Measurements from ENCODE around the gene PIGU. TPM values are rescaled to one million over a fixed set of nuclear protein-coding genes. Genes with fewer than 3 reads are reported as not detected.

Gene PIGU
- total RNA-seq, 1 donor from 2014 or later: 54.9 TPM

- no peak for TF ChIP-seq CTCF (conservative IDR thresholded peaks at IDR 0.05)
- Mint-ChIP-seq H3K4me3 (no peak overlapping the region), H3K27ac (ENCODE audit: unreplicated experiment) (no peak overlapping the region), H3K4me1 (peaks cover 12% of the 10 kb centered on the region), H3K27me3 (ENCODE audit: low read depth) (no peaks in the 10 kb centered on the region), H3K9me3 (no peaks in the 10 kb centered on the region), H3K36me3 (ENCODE audit: low read depth) (peaks cover 3% of the 10 kb centered on the region)
- no peak for DNase-seq (ENCODE audit: low read depth, low spot score)
These were observed 91.9 kb downstream of the PIGU start for GRCh38 chr20:34585019-34585418.

GRCh38 chr20:34583544-34583943, 93.3 kb downstream of the PIGU start:
- no peak overlapping the region for H3K4me3 Mint-ChIP-seq
- H3K27ac Mint-ChIP-seq (ENCODE audit: unreplicated experiment): no peak overlapping the region
- H3K36me3 Mint-ChIP-seq (ENCODE audit: low read depth): peaks cover 3% of the 10 kb centered on the region
- H3K9me3 Mint-ChIP-seq: no peaks in the 10 kb centered on the region
- no peak for DNase-seq (ENCODE audit: low read depth, low spot score)
- no peaks in the 10 kb centered on the region for H3K27me3 Mint-ChIP-seq (ENCODE audit: low read depth)
- H3K4me1 Mint-ChIP-seq: peaks cover 12% of the 10 kb centered on the region
- TF ChIP-seq CTCF (conservative IDR thresholded peaks at IDR 0.05): no peak

- Mint-ChIP-seq H3K4me3 (no peak overlapping the region), H3K9me3 (no peaks in the 10 kb centered on the region), H3K27me3 (ENCODE audit: low read depth) (no peaks in the 10 kb centered on the region), H3K4me1 (peaks cover 12% of the 10 kb centered on the region), H3K36me3 (ENCODE audit: low read depth) (peaks cover 3% of the 10 kb centered on the region), H3K27ac (ENCODE audit: unreplicated experiment) (no peak overlapping the region)
- TF ChIP-seq CTCF (conservative IDR thresholded peaks at IDR 0.05): no peak
- DNase-seq (ENCODE audit: low read depth, low spot score): no peak
These were observed 94.0 kb downstream of the PIGU start for GRCh38 chr20:34582911-34583310.

GRCh38 chr20:34582221-34582620, 94.7 kb downstream of the PIGU start:
- no peak for TF ChIP-seq CTCF (conservative IDR thresholded peaks at IDR 0.05)
- no peak overlapping the region for H3K27ac Mint-ChIP-seq (ENCODE audit: unreplicated experiment)
- H3K36me3 Mint-ChIP-seq (ENCODE audit: low read depth): no peaks in the 10 kb centered on the region
- no peaks in the 10 kb centered on the region for H3K27me3 Mint-ChIP-seq (ENCODE audit: low read depth)
- no peak for DNase-seq (ENCODE audit: low read depth, low spot score)
- H3K9me3 Mint-ChIP-seq: no peaks in the 10 kb centered on the region
- peaks cover 12% of the 10 kb centered on the region for H3K4me1 Mint-ChIP-seq
- H3K4me3 Mint-ChIP-seq: no peak overlapping the region

- Mint-ChIP-seq H3K36me3 (ENCODE audit: low read depth) (no peaks in the 10 kb centered on the region), H3K4me1 (peaks cover 12% of the 10 kb centered on the region), H3K27ac (ENCODE audit: unreplicated experiment) (peak overlapping the region; percentile 54), H3K4me3 (no peak overlapping the region), H3K9me3 (no peaks in the 10 kb centered on the region), H3K27me3 (ENCODE audit: low read depth) (no peaks in the 10 kb centered on the region)
- no peak for TF ChIP-seq CTCF (conservative IDR thresholded peaks at IDR 0.05)
- no peak for DNase-seq (ENCODE audit: low read depth, low spot score)
These were observed 95.3 kb downstream of the PIGU start for GRCh38 chr20:34581341-34582184.

Data from neural crest cell (in vitro differentiated cells).